ENCODE data around the gene ADGRB3.
"Not testable (repeated sequence)": the region's sequence is repeated elsewhere in the genome, so short reads cannot be mapped to it uniquely, and the experiment has no call there.

Gene ADGRB3

DNA sequence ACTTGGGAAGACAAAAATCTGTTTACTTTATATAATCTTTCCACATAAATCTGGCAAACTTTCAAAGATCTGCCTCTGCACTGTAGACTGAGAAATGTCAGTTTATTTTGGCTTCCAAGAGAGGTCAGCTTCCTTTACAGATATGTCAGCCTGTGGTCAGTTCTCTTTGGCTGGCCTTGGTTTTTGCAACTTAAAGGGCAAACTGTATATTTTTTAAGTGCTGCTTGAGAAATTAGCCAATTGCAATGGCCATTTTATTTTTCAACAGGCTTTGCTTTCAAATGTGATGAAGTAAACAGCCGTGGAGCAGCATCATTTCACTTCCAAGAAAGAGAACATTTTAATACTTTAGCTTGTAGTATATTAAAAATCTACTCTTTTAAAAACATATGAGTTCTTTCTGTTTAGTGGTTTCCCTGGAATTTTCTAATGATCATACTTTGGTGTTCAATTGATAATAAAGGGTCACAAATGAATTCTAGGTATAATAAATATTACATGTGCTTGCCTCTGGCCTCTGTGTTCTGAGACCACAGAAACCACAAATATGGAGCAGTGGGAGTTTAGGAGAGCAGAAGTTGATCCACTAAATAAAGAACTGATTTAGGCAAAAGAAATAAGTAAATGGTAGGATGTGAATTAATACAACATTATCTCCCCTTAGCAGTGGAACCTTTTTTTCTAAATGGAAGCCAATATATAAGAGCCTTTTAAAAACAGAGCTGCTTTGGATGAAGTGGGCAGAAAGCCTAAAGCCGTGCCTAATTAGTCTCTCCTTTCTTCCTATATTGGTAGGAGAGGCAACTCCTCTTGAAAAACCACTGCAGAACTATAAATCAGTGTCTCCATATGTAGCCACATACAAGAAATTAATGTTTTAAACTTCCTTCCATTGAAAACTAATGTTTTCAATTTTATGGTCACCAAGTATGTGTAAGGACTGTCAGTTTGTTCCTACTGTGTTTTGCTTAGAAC, 16.2 kb downstream of the ADGRB3 start:
- no peak for DNase-seq

GRCh38 chr6:68652117-68652536, 17.0 kb downstream of the ADGRB3 start:
- no peak for DNase-seq

DNA sequence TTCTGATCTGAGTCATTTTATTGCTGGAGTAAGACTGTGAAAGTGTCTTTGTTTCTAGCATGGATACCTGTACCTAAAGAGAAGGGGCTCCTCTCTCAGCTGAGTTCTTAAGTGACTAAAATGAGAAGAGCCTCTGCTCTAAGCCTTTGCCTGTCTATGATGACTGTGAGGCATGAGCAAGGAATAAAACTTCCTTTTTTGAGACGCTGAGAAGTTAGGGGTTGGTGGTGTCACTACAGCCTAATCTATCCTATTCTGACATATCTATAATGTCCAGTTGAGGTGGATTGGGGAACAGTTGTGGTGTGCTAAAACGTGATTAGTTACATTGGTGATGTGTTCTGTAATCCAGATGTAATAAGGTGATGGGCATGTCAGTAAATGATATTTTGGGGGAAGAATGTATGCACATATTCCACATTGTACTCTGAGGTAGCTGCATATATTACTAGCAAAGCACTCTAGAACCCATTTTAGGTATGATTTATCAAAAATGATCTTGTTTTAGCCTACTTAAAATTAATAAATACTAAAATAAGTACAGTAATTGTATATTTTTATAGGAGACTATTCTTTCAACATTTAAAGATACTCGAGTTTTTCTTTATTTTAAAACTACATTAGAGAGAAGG, 18.1 kb downstream of the ADGRB3 start:
- DNase-seq: no peak

DNA sequence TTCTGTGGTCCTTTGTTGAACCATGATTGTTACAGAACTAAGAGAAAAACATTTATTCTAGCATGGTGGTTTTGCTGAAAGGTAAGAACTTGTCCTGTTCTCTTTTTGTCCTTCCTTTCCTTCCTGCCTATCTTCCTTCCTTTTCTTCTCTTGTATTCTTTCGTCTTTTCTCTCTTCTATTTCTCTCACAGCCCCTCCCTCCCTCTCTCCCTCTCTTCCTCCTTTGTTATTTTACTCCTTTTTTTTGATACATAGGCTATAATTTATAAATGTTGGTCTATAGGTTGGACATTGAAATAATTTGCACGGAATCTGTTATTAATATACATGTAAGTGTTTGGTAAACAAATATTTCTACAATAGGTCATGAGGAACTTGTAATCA, 18.6 kb downstream of the ADGRB3 start:
- DNase-seq: no peak

GRCh38 chr6:68654134-68654533, 19.1 kb downstream of the ADGRB3 start:
- DNase-seq: no peak

- DNase-seq: no peak
These were observed 19.9 kb downstream of the ADGRB3 start for GRCh38 chr6:68655028-68655427.

GRCh38 chr6:68657374-68658139, 22.5 kb downstream of the ADGRB3 start:
- DNase-seq: no peak

GRCh38 chr6:68658338-68658737, 23.3 kb downstream of the ADGRB3 start:
- DNase-seq: no peak

- no peak for DNase-seq
These were observed 38.2 kb downstream of the ADGRB3 start for GRCh38 chr6:68673255-68673654.

GRCh38 chr6:68675548-68675947, 40.5 kb downstream of the ADGRB3 start:
- no peak for DNase-seq

DNA sequence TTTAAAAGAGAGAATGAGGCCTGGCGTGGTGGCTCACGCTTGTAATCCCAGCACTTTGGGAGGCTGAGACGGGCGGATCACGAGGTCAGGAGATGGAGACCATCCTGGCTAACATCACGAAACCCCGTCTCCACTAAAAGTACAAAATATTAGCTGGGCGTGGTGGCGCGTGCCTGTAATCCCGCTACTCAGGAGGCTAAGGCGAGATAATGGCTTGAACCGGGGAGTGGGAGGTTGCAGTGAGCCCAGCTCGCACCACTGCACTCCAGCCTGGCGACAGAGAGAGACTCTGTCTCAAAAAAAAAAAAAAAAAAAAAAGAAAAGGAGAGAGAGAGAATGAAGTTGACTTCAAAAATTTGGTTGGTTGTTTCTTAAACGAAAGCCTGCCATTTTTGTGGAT, 41.0 kb downstream of the ADGRB3 start:
- DNase-seq: not testable (repeated sequence)

- no peak for DNase-seq
These were observed 42.0 kb downstream of the ADGRB3 start for GRCh38 chr6:68677058-68677457.

DNA sequence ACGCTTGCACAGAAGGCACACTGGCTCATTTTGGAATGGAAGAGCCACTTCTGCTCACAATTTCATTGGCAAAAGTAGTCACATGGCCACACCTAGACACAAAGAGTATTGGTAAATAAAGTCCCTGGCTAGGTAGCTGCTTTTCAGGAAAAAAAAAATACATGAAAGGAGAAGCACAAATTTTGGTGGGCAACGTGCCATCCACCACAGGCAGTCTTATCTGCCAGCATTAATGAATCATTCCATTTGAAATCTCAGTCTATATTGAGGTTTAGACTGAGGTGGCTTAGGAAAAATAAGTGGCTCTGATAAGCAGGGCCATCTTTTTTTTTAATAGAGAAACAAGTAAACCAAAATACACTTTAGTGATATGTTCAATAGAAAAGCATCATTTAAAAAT, 44.3 kb downstream of the ADGRB3 start:
- DNase-seq: no peak

DNA sequence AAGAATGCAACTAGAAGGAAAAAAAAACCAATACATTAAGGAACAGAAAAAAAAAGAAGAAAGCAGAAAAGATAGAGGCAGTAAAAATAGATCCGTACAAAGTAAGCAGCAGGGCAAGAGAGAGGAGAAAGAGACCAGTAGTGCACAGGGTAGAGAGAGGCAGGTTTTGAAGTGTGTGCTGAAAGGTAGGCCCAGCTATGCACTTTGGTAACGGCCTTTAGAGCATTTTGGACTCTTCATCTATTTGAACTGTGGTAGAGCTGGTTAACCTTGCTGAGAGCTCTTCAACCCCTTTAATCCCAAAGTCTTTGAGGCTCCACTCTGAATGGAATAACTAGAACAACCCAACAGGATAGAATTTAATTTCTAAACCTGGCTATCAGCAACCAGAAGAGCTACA, 45.2 kb downstream of the ADGRB3 start:
- DNase-seq: no peak

DNA sequence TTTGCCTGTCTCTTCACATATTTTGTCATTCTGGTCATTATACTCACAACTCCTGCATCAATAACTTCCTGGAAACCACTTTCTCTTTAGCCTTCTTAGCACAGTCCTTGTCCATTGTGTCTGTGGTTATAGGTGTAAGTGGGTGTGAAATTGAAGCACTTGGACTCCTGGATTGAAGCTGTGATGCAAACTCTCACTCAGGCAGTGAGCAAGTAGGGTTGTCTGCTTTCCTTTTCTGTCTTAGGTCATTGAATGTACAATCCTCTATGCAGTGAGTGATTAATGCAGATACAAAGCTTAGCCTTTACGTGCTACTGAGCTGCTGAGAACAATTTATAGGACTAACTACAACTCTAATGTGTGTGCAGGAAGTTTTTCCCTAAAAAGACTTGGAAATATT, 54.8 kb downstream of the ADGRB3 start:
- no peak for DNase-seq

DNA sequence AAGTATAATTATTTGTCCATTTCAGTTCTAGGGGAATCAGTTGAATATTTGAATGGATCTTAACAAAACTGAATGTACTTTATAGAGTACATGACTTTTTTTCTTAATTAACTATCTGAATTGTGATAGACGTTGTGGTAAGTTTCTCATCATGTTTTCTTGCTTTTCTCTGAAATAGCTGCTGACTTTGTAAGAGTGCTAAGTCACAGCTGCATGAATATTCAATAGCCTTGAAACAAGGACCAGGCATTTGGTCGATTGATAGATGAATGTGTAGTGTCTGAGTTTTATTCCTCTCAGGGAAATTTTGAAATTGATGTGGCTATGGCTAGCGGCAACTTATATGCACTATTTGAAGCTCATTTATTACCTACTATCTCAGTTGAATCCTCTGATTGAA, 56.0 kb downstream of the ADGRB3 start:
- no peak for DNase-seq

GRCh38 chr6:68693271-68693670, 58.2 kb downstream of the ADGRB3 start:
- DNase-seq: no peak

DNA sequence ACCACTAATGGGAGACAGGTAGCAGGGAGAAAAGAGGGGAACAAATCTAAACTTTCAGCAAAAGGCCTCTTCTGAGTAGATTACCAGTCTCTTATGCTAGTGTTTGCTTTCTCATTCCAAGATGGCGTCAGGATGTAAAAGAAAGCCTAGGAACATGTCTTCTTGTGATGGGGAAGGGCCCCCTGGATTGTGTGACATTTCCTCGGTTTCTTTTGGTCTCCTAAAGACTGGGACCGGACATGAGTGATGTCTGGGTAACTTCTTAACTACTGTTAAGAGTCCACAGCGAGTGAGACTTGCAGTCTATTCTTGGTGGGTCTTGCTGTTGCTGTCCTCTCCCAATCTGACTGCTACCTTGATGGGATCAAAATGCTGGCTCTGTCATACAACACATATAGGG, 60.3 kb downstream of the ADGRB3 start:
- no peak for DNase-seq

- DNase-seq: no peak
These were observed 60.8 kb downstream of the ADGRB3 start for GRCh38 chr6:68695838-68696237.

- no peak for DNase-seq
These were observed 62.3 kb downstream of the ADGRB3 start for GRCh38 chr6:68697394-68697793.

DNA sequence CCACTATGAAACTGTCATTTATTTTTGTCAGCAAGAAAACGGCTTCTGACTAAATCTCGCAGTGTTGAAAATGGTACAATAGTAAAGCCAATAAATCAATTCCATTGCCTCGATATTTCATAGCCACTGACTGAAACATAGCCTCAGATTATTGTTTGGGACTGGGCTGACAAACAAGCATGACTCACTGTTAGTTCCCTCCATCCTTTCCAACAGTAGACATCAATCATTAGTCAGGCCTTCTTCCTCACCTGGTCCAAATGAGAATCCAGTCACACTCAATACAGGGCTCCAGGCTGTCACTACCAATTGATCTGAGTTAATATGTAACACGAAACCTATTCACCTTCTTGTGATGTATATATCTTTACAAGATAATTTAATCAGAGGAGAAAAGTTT, 66.1 kb downstream of the ADGRB3 start:
- no peak for DNase-seq

DNA sequence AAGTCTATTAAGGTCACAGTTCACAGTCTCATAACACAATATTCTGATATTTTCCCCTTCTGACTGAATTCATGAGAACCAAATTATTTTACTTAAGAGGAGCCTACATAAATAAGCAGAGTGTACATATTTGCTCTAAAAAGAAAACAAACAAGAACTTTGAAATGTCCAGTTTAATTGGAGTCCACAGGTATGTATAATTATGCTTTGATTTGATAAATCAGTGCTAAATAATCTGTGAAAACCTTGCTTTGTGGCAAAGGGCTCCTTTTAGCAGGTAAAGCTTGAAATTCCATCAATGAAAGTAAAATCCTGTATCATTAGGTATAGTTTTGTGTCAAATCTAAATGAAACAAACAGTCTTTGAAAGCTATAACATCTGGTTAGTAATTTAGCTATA, 69.4 kb downstream of the ADGRB3 start:
- DNase-seq: no peak

GRCh38 chr6:68709091-68709490, 74.0 kb downstream of the ADGRB3 start:
- DNase-seq: no peak

GRCh38 chr6:68709882-68710281, 74.8 kb downstream of the ADGRB3 start:
- no peak for DNase-seq
